Caco-2 (cell line): Measurements from ENCODE around the gene TDP1. TPM values are rescaled to one million over a fixed set of nuclear protein-coding genes. Genes with fewer than 3 reads are reported as not detected.

ENCODE experiments used
- BruUV-seq: library from RNA; stranded (reverse); fragments of 400-500 nt; replicated peaks from 2 replicates; lab custom pipeline; 2021; lab: Mats Ljungman, UMichigan
- CTCF ChIA-PET: fragments of 300-600 bp; sonication (Branson Sonifier 250); formaldehyde crosslinking; loops from one replicate; lab custom pipeline; 2022; ENCODE audit warnings: antibody characterized with exemption; lab: Charles Lee
- POLR2A ChIA-PET: fragments of 300-600 bp; sonication (Branson Sonifier 250); formaldehyde crosslinking; loops from one replicate; lab custom pipeline; 2022; ENCODE audit warnings: antibody characterized with exemption; lab: Charles Lee
- DNase-seq, 2 experiments: peaks; one replicate each; pipeline versions ENCODE4 v3.0.0 to v3.0.0-alpha.2; 2020 to 2022
- H3K27me3 ChIP-seq: replicated peaks from 2 replicates; pipeline ENCODE4 v1.6.0; 2011; ENCODE audit warnings: low read length; ENCODE audit not compliant: control insufficient read depth, insufficient read depth
- H3K36me3 ChIP-seq: 2 replicates; pipeline ENCODE4 v1.5.1; 2011; ENCODE audit warnings: low read length; ENCODE audit not compliant: control insufficient read depth, insufficient read depth
- H3K4me1 ChIP-seq: fragments of 250-450 bp; sonication (Bioruptor Pico); 2 replicates; pipeline ENCODE4 v1.5.1; 2020; ENCODE audit warnings: mild to moderate bottlenecking
- H3K4me3 ChIP-seq: 2 replicates; pipeline ENCODE4 v1.5.1; 2011; ENCODE audit warnings: low read depth, mild to moderate bottlenecking, control low read depth, low read length
- H3K9me3 ChIP-seq: fragments of 250-450 bp; sonication (Bioruptor Pico); 2 replicates; pipeline ENCODE4 v1.5.1; 2020; ENCODE audit warnings: mild to moderate bottlenecking, moderate library complexity
- H3K27ac Mint-ChIP-seq: one replicate; pipeline ENCODE4 v1.8.0; 2022; ENCODE audit warnings: mixed read lengths; ENCODE audit not compliant: unreplicated experiment
- H3K27me3 Mint-ChIP-seq: one replicate; pipeline ENCODE4 v1.8.0; 2022; ENCODE audit warnings: mixed read lengths; ENCODE audit not compliant: insufficient read depth, unreplicated experiment
- H3K36me3 Mint-ChIP-seq: one replicate; pipeline ENCODE4 v1.8.0; 2022; ENCODE audit warnings: mild to moderate bottlenecking, mixed read lengths; ENCODE audit not compliant: insufficient read depth, unreplicated experiment
- H3K4me1 Mint-ChIP-seq: one replicate; pipeline ENCODE4 v1.8.0; 2022; ENCODE audit warnings: low read depth, mixed read lengths; ENCODE audit not compliant: unreplicated experiment
- H3K4me3 Mint-ChIP-seq: one replicate; pipeline ENCODE4 v1.8.0; 2022; ENCODE audit warnings: mild to moderate bottlenecking, moderate library complexity, mixed read lengths; ENCODE audit not compliant: unreplicated experiment
- H3K9me3 Mint-ChIP-seq: one replicate; pipeline ENCODE4 v1.8.0; 2022; ENCODE audit warnings: mixed read lengths; ENCODE audit not compliant: unreplicated experiment
- intact Hi-C: fragments of 100-400 bp; cut with micrococcal nuclease; formaldehyde crosslinking; loops from one replicate; pipeline ENCODE4 v1.10.0; 2022; ENCODE audit not compliant: unreplicated experiment
- total RNA-seq: library from RNA; stranded (reverse); gene quantifications from 2 replicates; pipeline ENCODE4 v1.2.3, GENCODE V29; 2022
- TF ChIP-seq, protein P1 (sequence below), 2 experiments: fragments of 200-600 bp in 1 of 2; IDR thresholded peaks; 1 replicate in 1 of 2; 2 replicates in 1 of 2; pipeline versions ENCODE4 v1.5.1 to v1.8.0; 2011 to 2022; ENCODE audit warnings: antibody characterized with exemption in 1 of 2, control low read depth in 1 of 2, inconsistent platforms in 1 of 2, low read depth in 1 of 2, low read length in 1 of 2, mild to moderate bottlenecking in 1 of 2, moderate library complexity in 1 of 2; ENCODE audit not compliant: insufficient read depth in 1 of 2, severe bottlenecking in 1 of 2, unreplicated experiment in 1 of 2

Gene TDP1
- total RNA-seq, 1 experiment from 2014 or later = 29.0 TPM

DNA sequence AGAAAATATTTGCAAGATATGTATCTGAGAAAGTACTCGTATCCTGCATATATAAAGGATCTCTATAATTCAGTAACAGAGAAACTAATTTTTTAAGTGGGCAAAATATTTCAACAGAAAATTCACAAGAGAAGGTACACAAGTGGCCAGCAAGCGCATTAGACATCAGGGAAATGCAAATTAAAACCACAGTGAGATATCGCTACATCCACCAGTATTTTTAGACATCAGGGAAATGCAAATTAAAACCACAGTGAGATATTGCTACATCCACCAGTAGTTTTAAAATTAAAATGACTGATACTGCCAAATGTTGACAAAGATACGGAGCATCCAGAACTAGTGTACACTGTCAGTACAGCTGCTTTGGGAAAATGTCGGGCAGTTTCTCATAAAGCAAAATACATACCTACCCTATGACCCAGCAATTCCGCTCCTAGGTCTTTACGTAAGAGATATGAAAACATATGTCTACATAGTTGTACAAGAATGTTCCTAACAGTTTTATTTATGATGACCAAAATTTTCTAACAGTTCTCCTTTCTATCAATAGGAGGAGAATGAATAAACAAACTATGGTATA lies 103.2 kb downstream of the TDP1 start:
- POLR2A ChIA-PET = no interaction called here
- Histone ChIP-seq H3K36me3 (no peaks in the 10 kb centered on the region), H3K27me3 (peaks cover 5% of the 10 kb centered on the region), H3K4me3 (no peak overlapping the region), H3K4me1 (peaks cover 8% of the 10 kb centered on the region; the same call in 1 of the 2 replicates), H3K9me3 (peaks cover 4% of the 10 kb centered on the region; the same call in 1 of the 2 replicates)
- H3K4me1 Mint-ChIP-seq = peaks cover 10% of the 10 kb centered on the region
- TF ChIP-seq, protein P1, sequence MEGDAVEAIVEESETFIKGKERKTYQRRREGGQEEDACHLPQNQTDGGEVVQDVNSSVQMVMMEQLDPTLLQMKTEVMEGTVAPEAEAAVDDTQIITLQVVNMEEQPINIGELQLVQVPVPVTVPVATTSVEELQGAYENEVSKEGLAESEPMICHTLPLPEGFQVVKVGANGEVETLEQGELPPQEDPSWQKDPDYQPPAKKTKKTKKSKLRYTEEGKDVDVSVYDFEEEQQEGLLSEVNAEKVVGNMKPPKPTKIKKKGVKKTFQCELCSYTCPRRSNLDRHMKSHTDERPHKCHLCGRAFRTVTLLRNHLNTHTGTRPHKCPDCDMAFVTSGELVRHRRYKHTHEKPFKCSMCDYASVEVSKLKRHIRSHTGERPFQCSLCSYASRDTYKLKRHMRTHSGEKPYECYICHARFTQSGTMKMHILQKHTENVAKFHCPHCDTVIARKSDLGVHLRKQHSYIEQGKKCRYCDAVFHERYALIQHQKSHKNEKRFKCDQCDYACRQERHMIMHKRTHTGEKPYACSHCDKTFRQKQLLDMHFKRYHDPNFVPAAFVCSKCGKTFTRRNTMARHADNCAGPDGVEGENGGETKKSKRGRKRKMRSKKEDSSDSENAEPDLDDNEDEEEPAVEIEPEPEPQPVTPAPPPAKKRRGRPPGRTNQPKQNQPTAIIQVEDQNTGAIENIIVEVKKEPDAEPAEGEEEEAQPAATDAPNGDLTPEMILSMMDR (IDR thresholded peaks at IDR 0.05; ENCODE audit: insufficient read depth in 1 of 2, low read depth in 1 of 2, low read length in 1 of 2, severe bottlenecking in 1 of 2, unreplicated experiment in 1 of 2) = no peak
- no TSS peak for BruUV-seq
- peaks cover 21% of the 10 kb centered on the region for H3K27me3 Mint-ChIP-seq
- DNase-seq = no peak
- H3K4me3 Mint-ChIP-seq = peak overlapping the region; percentile 41
- CTCF ChIA-PET = interaction anchor here (1.0 kb wide), 1 partner anchor 86 kb away, joined by 4 read pairs; no protein-coding TSS in a partner anchor
- H3K27ac Mint-ChIP-seq = no peak overlapping the region
- intact Hi-C loops = no loop called here
- no peaks in the 10 kb centered on the region for H3K9me3 Mint-ChIP-seq
- no peaks in the 10 kb centered on the region for H3K36me3 Mint-ChIP-seq

DNA sequence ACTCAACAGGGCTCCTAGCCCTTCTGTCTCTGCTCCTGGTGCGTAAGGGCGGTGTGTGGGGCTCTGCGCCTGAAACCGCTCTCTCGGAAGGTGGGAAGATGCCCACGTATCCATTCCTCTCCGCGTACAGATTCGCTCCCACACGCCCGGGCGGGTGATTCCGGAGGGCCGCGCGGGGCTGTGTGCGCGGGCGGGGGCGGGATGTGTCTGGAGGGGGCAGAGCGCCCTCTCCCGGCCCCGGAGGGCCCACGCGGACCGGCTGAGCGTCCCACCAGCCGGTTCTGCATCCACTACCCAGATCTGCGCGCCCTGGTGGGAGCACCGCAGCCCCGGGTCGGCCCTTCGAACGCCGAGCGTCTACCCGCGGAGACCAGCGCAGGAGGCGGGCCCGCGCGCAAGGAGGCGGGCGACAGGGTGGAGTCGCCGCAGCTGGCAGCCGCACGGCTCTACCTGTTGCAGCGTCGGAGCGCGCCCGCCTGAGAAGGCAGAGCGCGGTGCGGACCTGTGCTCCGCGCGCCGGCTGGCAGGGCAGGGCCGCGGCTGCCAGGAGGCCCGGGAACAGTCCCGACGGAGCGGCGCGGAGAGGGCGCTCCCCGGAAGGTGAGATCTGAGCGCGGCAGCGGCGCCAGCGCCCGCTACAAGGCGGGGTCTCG lies 104.7 kb downstream of the TDP1 start:
- Mint-ChIP-seq H3K27ac (no peak overlapping the region), H3K36me3 (no peaks in the 10 kb centered on the region), H3K9me3 (no peaks in the 10 kb centered on the region), H3K4me3 (peak overlapping the region; percentile 85), H3K4me1 (peaks cover 10% of the 10 kb centered on the region), H3K27me3 (peaks cover 32% of the 10 kb centered on the region)
- TF ChIP-seq, protein P1 (IDR thresholded peaks at IDR 0.05; ENCODE audit: insufficient read depth in 1 of 2, low read depth in 1 of 2, low read length in 1 of 2, severe bottlenecking in 1 of 2, unreplicated experiment in 1 of 2) = peak; percentile 44 to 46
- Histone ChIP-seq H3K36me3 (no peaks in the 10 kb centered on the region), H3K9me3 (peaks cover 4% of the 10 kb centered on the region; the same call in 1 of the 2 replicates), H3K27me3 (peaks cover 5% of the 10 kb centered on the region), H3K4me1 (peaks cover 8% of the 10 kb centered on the region; the same call in 1 of the 2 replicates), H3K4me3 (peak overlapping the region; percentile 32)
- POLR2A ChIA-PET = no interaction called here
- no TSS peak for BruUV-seq
- CTCF ChIA-PET = interaction anchor here (0.6 to 1.0 kb wide), 3 partner anchors 87 to 734 kb away, joined by 3 to 11 read pairs (median 3); no protein-coding TSS in a partner anchor
- DNase-seq = peak; percentile 52 to 66
- intact Hi-C loops = loop anchor here (1.0 to 5.0 kb wide), 2 partner anchors 87 to 177 kb away; no protein-coding TSS in a partner anchor

DNA sequence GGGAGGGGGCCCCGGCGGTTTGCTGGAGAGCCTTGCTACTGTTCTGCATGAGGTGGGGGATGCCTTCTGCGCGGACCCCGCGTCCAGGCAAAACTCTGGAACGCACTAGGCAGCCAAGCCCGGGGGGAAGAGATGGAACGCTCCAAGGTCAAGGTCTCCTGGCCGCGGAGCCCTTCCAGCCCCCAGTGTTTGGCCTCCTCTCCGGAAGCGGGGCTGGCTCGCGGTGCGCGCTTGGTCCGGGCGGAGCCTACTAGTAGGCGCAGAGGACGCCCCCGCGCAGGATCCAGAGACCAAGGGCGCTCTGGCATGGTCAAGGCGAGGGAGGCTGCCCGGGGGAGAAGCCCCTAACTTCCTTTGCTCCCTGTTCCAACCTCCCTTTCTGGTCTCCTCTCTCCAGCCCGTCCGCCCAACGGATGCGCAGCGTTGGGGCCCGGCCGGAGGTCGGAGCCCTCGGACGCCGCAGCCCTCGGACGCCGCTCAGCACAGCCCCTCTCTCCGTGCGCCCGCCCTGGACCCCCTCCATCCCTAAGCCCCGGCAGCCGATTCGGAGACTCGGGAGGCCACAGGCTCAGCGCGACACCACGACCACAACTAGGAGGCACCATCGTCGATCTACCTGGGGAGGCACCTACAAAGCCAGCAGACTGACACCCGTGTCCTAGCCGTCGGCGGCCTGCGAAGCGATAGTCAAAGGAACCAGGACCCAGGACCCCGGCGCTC lies 105.4 kb downstream of the TDP1 start:
- Mint-ChIP-seq H3K27ac (no peak overlapping the region), H3K36me3 (no peaks in the 10 kb centered on the region), H3K9me3 (no peaks in the 10 kb centered on the region), H3K4me3 (peak overlapping the region; percentile 85), H3K4me1 (peaks cover 10% of the 10 kb centered on the region), H3K27me3 (peaks cover 32% of the 10 kb centered on the region)
- intact Hi-C loops = loop anchor here (1.0 to 5.0 kb wide), 2 partner anchors 88 to 176 kb away; no protein-coding TSS in a partner anchor
- ChIA-PET POLR2A (no interaction called here), CTCF (interaction anchor here (0.6 to 0.9 kb wide), 2 partner anchors 9 to 174 kb away, joined by 3 read pairs; no protein-coding TSS in a partner anchor)
- DNase-seq = peak in 1 of 2 experiments; percentile 17
- TF ChIP-seq, protein P1 (IDR thresholded peaks at IDR 0.05; ENCODE audit: insufficient read depth in 1 of 2, low read depth in 1 of 2, low read length in 1 of 2, severe bottlenecking in 1 of 2, unreplicated experiment in 1 of 2) = no peak
- Histone ChIP-seq H3K9me3 (peaks cover 4% of the 10 kb centered on the region; the same call in 1 of the 2 replicates), H3K27me3 (peaks cover 5% of the 10 kb centered on the region), H3K36me3 (no peaks in the 10 kb centered on the region), H3K4me3 (peak overlapping the region; percentile 32), H3K4me1 (peaks cover 8% of the 10 kb centered on the region; the same call in 1 of the 2 replicates)
- BruUV-seq = no TSS peak
